K562 (cell line): ENCODE measurements around the gene RNASET2. TPM values are rescaled to one million over a fixed set of nuclear protein-coding genes. Genes with fewer than 3 reads are reported as not detected.

ENCODE experiments used
- BCL6 ChIP-seq: fragments of 250-450 bp; sonication (Bioruptor Pico); IDR thresholded peaks from 2 replicates; pipeline ENCODE4 v1.4.0; 2020
- BMI1 ChIP-seq: fragments of 150-350 bp; IDR thresholded peaks from 2 replicates; pipeline ENCODE4 v1.6.1; 2014; ENCODE audit warnings: low read length
- BRD9 ChIP-seq: fragments of 450-650 bp; IDR thresholded peaks from 2 replicates; pipeline ENCODE4 v1.6.1; 2018; ENCODE audit warnings: low read depth; ENCODE audit not compliant: partially characterized antibody
- CBFA2T2 ChIP-seq: fragments of 450-650 bp; conservative IDR thresholded peaks from 2 replicates; pipeline ENCODE4 v1.6.1; 2017; ENCODE audit warnings: mild to moderate bottlenecking
- CBFB ChIP-seq: sonication (generic); formaldehyde crosslinking; IDR thresholded peaks from 2 replicates; pipeline ENCODE4 v1.4.0; 2020; ENCODE audit warnings: mild to moderate bottlenecking, missing genetic modification reagents
- CBX5 ChIP-seq: IDR thresholded peaks from 2 replicates; pipeline ENCODE4 v1.6.1; 2014; ENCODE audit warnings: low read depth, borderline replicate concordance
- GTF2E2 ChIP-seq: fragments of 200-800 bp; sonication (Bioruptor generic); IDR thresholded peaks from 2 replicates; pipeline ENCODE4 v1.6.1; 2016; ENCODE audit warnings: missing genetic modification characterization, missing compliant biosample characterization
- HNRNPK ChIP-seq: fragments of 200-400 bp; formaldehyde crosslinking; IDR thresholded peaks from one replicate; pipeline ENCODE4 v1.6.1; 2018; ENCODE audit warnings: mild to moderate bottlenecking, low read depth, low read length; ENCODE audit not compliant: poor library complexity, severe bottlenecking
- HNRNPLL ChIP-seq: fragments of 200-400 bp; formaldehyde crosslinking; IDR thresholded peaks from 2 replicates; pipeline ENCODE4 v1.6.1; 2017; ENCODE audit warnings: low read length, low read depth, mild to moderate bottlenecking; ENCODE audit not compliant: poor library complexity, severe bottlenecking
- KDM4B ChIP-seq, 2 experiments: fragments of 450-650 bp in 1 of 2; sonication (generic) in 1 of 2; IDR thresholded peaks; 2 replicates each; pipeline ENCODE4 v1.6.1; 2016 to 2017; ENCODE audit warnings: borderline replicate concordance in 2 of 2, antibody characterized with exemption in 1 of 2, low read depth in 1 of 2, mild to moderate bottlenecking in 1 of 2
- KLF16 ChIP-seq: IDR thresholded peaks from 2 replicates; pipeline ENCODE4 v1.6.1; 2016; ENCODE audit warnings: antibody characterized with exemption
- MYBL2 ChIP-seq, 2 experiments: fragments of 450-650 bp in 1 of 2; sonication (generic) in 1 of 2; formaldehyde crosslinking in 1 of 2; IDR thresholded peaks; 2 replicates each; pipeline versions ENCODE4 v1.6.1 to v1.8.1; 2017 to 2022; ENCODE audit warnings: borderline replicate concordance in 1 of 2, inconsistent platforms in 1 of 2, low read depth in 1 of 2, mild to moderate bottlenecking in 1 of 2, missing genetic modification reagents in 1 of 2, moderate library complexity in 1 of 2
- MYC ChIP-seq, 2 experiments: fragments of 250-450 bp in 1 of 2; sonication (Bioruptor Pico) in 1 of 2; IDR thresholded peaks; 2 replicates each; pipeline versions ENCODE4 v1.5.1 to v1.6.1; 2012 to 2021; ENCODE audit warnings: low read depth in 2 of 2, borderline replicate concordance in 1 of 2, improper control_type of control experiment in 1 of 2, low read length in 1 of 2, mild to moderate bottlenecking in 1 of 2, moderate library complexity in 1 of 2
- NCOA6 ChIP-seq: fragments of 450-650 bp; IDR thresholded peaks from 2 replicates; pipeline ENCODE4 v1.6.1; 2017; ENCODE audit warnings: mild to moderate bottlenecking
- NCOR1 ChIP-seq: fragments of 450-650 bp; IDR thresholded peaks from 2 replicates; pipeline ENCODE4 v1.6.1; 2016; ENCODE audit warnings: mild to moderate bottlenecking, moderate library complexity
- NFXL1 ChIP-seq: fragments of 450-650 bp; formaldehyde crosslinking; IDR thresholded peaks from 2 replicates; pipeline ENCODE4 v1.4.0; 2021; ENCODE audit warnings: mild to moderate bottlenecking
- POLR3A ChIP-seq: IDR thresholded peaks from 2 replicates; pipeline ENCODE4 v1.6.1; 2011; ENCODE audit warnings: borderline replicate concordance, mild to moderate bottlenecking, moderate library complexity; ENCODE audit not compliant: insufficient read length, insufficient read depth; ENCODE audit errors: extremely low read depth
- PURB ChIP-seq: sonication (generic); formaldehyde crosslinking; IDR thresholded peaks from 2 replicates; pipeline ENCODE4 v1.9.0; 2021; ENCODE audit warnings: low read depth, mild to moderate bottlenecking, missing genetic modification reagents
- RNF2 ChIP-seq: sonication (generic); IDR thresholded peaks from 2 replicates; pipeline ENCODE4 v1.6.1; 2016
- YBX1 ChIP-seq: fragments of 450-650 bp; IDR thresholded peaks from 2 replicates; pipeline ENCODE4 v1.7.1; 2016; ENCODE audit warnings: mild to moderate bottlenecking
- ZC3H11A ChIP-seq: IDR thresholded peaks from 2 replicates; pipeline ENCODE4 v1.6.1; 2012; ENCODE audit warnings: low read depth, low read length, improper control_type of control experiment
- ZNF134 ChIP-seq: fragments of 250-450 bp; sonication (Bioruptor Pico); conservative IDR thresholded peaks from 2 replicates; pipeline ENCODE4 v1.4.0; 2020
- ZNF77 ChIP-seq: fragments of 250-450 bp; sonication (Bioruptor Pico); IDR thresholded peaks from 2 replicates; pipeline ENCODE4 v1.5.0; 2020
- ZNF780A ChIP-seq: fragments of 250-450 bp; sonication (Bioruptor Pico); IDR thresholded peaks from 2 replicates; pipeline ENCODE4 v1.5.0; 2021; ENCODE audit warnings: mild to moderate bottlenecking
- polyA plus RNA-seq, 8 experiments: library from polyadenylated mRNA; depleted of rRNA in 4 of 8; stranded (reverse) in 5 of 8; unstranded in 3 of 8; fragments of >200 nt; fragmentation: Nextera tagmentation in 2 of 8; fragmentation: Illumina TruSeq in 1 of 8; extraction: Ambion mirVana in 2 of 8; extraction: Trizol in 1 of 8; gene quantifications; 2 replicates each; pipeline versions ENCODE4 v1.2.1 to v1.2.3, GENCODE V29; 2011 to 2014; ENCODE audit warnings: inconsistent platforms in 1 of 8, missing spikeins in 1 of 8
- total RNA-seq, 7 experiments: library from RNA; depleted of rRNA in 6 of 7; stranded (reverse); fragments of >200 nt in 6 of 7; fragmentation: Illumina TruSeq in 2 of 7; extraction: Trizol in 2 of 7; gene quantifications; 2 replicates each; pipeline versions ENCODE4 v1.2.1 to v1.2.3, GENCODE V29; 2011 to 2021; ENCODE audit warnings: low replicate concordance in 1 of 7
- TF ChIP-seq, protein P1 (sequence below), 3 experiments: fragments of 200-800 bp in 1 of 3; sonication (Bioruptor generic) in 1 of 3; sonication (generic) in 1 of 3; formaldehyde crosslinking in 1 of 3; IDR thresholded peaks; 2 replicates each; pipeline versions ENCODE4 v1.6.1 to v1.8.0; 2016 to 2022; ENCODE audit warnings: mild to moderate bottlenecking in 2 of 3, missing compliant biosample characterization in 2 of 3, missing genetic modification characterization in 2 of 3, missing genetic modification reagents in 1 of 3
- TF ChIP-seq, protein P2 (sequence below): fragments of 450-650 bp; IDR thresholded peaks from 2 replicates; pipeline ENCODE4 v1.6.1; 2014; ENCODE audit warnings: low read depth, mild to moderate bottlenecking, moderate library complexity, borderline replicate concordance
- TF ChIP-seq, protein P3 (sequence below): fragments of 450-650 bp; formaldehyde crosslinking; IDR thresholded peaks from 2 replicates; pipeline ENCODE4 v1.4.0; 2022; ENCODE audit warnings: mild to moderate bottlenecking, moderate library complexity

RNASET2 gene
- total and polyA plus RNA-seq, 9 of the 15 experiments (the other 6 are each of a cell fraction or from before 2014, with no cell fraction given): 7.4 to 141 (median 91.3) TPM

DNA sequence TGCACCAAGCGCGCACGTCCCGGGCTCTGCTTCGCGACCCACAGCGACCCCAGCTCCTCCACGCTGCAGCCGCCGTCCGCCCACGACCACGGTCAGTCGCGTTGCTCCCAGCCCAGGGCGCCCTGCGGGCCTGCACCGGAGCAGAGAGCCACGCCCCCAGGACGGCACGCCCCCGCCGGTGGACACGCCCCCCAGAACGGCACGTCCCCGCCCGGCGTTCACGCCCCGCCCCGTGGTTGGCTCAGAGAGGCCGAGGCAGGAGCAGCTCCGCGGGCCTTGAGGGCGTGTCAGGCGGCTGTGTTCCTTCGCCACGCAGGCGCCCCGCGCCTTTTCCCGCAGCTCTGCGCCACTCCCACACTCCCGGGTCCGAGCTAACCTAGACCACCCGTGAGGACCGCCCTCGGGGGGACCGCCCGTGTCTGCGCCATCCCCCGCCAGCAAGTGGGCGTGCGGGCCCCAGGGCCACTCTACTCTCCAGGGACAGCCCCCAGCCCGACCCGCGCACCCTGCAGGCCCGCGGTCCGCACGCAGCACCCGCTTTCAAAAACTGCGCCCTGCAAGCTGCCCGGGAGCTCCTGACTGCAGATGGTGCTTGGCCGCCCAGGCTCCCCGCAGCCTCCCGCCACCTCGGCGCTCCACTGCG is at the start of gene RNASET2 (continued):
- TF ChIP-seq, protein P1, sequence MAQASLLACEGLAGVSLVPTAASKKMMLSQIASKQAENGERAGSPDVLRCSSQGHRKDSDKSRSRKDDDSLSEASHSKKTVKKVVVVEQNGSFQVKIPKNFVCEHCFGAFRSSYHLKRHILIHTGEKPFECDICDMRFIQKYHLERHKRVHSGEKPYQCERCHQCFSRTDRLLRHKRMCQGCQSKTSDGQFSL (CRISPR knock-in tag; IDR thresholded peaks at IDR 0.05): no peak; the same call in 1 of the 2 replicates
- TF ChIP-seq, protein P1 (tag; IDR thresholded peaks at IDR 0.05): no peak
- 0 out of 4 replicates have a peak, but pooled peaks of 1 of the 2 experiments have one; percentile 5 for TF ChIP-seq KDM4B (IDR thresholded peaks at IDR 0.05; ENCODE audit: borderline replicate concordance in 2 of 2, low read depth in 1 of 2)
- TF ChIP-seq NFXL1 (CRISPR knock-in tag): no peak
- TF ChIP-seq MYBL2 (IDR thresholded peaks at IDR 0.05; ENCODE audit: low read depth): no peak
- TF ChIP-seq MYBL2 (CRISPR knock-in tag; IDR thresholded peaks at IDR 0.05; ENCODE audit: borderline replicate concordance): no peak
- TF ChIP-seq CBFA2T2: no peak
- TF ChIP-seq RNF2: no peak
- no peak for TF ChIP-seq NCOR1
- no peak for TF ChIP-seq BCL6 (CRISPR knock-in tag)
- TF ChIP-seq ZNF780A (CRISPR knock-in tag): no peak
- TF ChIP-seq CBFB: no peak
- TF ChIP-seq KLF16: no peak
- TF ChIP-seq, protein P2, sequence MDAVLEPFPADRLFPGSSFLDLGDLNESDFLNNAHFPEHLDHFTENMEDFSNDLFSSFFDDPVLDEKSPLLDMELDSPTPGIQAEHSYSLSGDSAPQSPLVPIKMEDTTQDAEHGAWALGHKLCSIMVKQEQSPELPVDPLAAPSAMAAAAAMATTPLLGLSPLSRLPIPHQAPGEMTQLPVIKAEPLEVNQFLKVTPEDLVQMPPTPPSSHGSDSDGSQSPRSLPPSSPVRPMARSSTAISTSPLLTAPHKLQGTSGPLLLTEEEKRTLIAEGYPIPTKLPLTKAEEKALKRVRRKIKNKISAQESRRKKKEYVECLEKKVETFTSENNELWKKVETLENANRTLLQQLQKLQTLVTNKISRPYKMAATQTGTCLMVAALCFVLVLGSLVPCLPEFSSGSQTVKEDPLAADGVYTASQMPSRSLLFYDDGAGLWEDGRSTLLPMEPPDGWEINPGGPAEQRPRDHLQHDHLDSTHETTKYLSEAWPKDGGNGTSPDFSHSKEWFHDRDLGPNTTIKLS: peak; percentile 72; the same call in 1 of the 2 replicates
- TF ChIP-seq MYC (IDR thresholded peaks at IDR 0.05; ENCODE audit: low read depth, low read length): peak; percentile 61
- TF ChIP-seq MYC (CRISPR knock-in tag; IDR thresholded peaks at IDR 0.05; ENCODE audit: borderline replicate concordance, low read depth): peak; percentile 33; the same call in 1 of the 2 replicates
- no peak for TF ChIP-seq ZC3H11A
- TF ChIP-seq HNRNPK: no peak
- TF ChIP-seq HNRNPLL: no peak
- TF ChIP-seq ZNF77: peak; percentile 85; the same call in 1 of the 2 replicates
- no peak for TF ChIP-seq BMI1
- TF ChIP-seq YBX1: no peak
- no peak for TF ChIP-seq GTF2E2 (tag)
- no peak for TF ChIP-seq CBX5
- no peak for TF ChIP-seq NCOA6
- TF ChIP-seq, protein P3, sequence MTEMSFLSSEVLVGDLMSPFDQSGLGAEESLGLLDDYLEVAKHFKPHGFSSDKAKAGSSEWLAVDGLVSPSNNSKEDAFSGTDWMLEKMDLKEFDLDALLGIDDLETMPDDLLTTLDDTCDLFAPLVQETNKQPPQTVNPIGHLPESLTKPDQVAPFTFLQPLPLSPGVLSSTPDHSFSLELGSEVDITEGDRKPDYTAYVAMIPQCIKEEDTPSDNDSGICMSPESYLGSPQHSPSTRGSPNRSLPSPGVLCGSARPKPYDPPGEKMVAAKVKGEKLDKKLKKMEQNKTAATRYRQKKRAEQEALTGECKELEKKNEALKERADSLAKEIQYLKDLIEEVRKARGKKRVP (CRISPR knock-in tag): no peak
- TF ChIP-seq ZNF134: no peak
- TF ChIP-seq BRD9: peak; percentile 64
- TF ChIP-seq POLR3A: no peak
- no peak for TF ChIP-seq PURB (CRISPR knock-in tag)
